Measurements from ENCODE around the gene MYNN. TPM values are rescaled to one million over a fixed set of nuclear protein-coding genes. Genes with fewer than 3 reads are reported as not detected.

Gene MYNN
- total RNA-seq, 1 experiment from 2014 or later, result 13.5 TPM

- Histone ChIP-seq H3K9me3 (ENCODE audit: control insufficient read depth in 1 of 2, insufficient read depth in 1 of 2, low read depth in 1 of 2, low read length in 2 of 2) (no peaks in the 10 kb centered on the region), H3K4me1 (ENCODE audit: control insufficient read depth in 1 of 2, insufficient read depth in 2 of 2, low read length in 2 of 2) (peaks cover 0 to 9% of the 10 kb centered on the region in 2 experiments; a peak in 1 of 4 replicates), H4K20me1 (ENCODE audit: insufficient read depth) (no peaks in the 10 kb centered on the region), H3K27me3 (ENCODE audit: insufficient read depth, low read length) (0 out of 2 replicates have a peak, but pooled peaks cover 7% of the 10 kb centered on the region), H3K36me3 (ENCODE audit: control insufficient read depth in 1 of 2, insufficient read depth in 2 of 2, low read length in 2 of 2) (no peaks in the 10 kb centered on the region), H3K79me2 (ENCODE audit: insufficient read depth, low read length) (no peaks in the 10 kb centered on the region), H3K27ac (ENCODE audit: low read depth, low read length) (no peak overlapping the region), H3K9ac (ENCODE audit: low read length) (no peak overlapping the region), H2AFZ (ENCODE audit: low read depth, low read length, poor library complexity, severe bottlenecking) (no peak overlapping the region), H3K4me2 (ENCODE audit: low read length) (no peak overlapping the region), H3K4me3 (replicated peaks in 1 of 2; ENCODE audit: low read depth in 1 of 2, low read length in 2 of 2) (no peak overlapping the region), H3K9me2 (ENCODE audit: insufficient read depth) (no peaks in the 10 kb centered on the region)
- no peak for ATAC-seq
- DNase-seq (ENCODE audit: low read depth, low spot score), result no peak
- RAD21 ChIA-PET (ENCODE audit: low non-redundant PET in 1 of 2, low total read pairs in 2 of 2, uncharacterized antibody in 2 of 2, unreplicated experiment in 2 of 2), result no interaction called here
- intact Hi-C loops (cut with micrococcal nuclease), result no loop called here
- CTCF ChIA-PET, result no interaction called here
- POLR2A ChIA-PET, result no interaction called here
- BruUV-seq (replicated peaks), result no TSS peak
- TF ChIP-seq ZBTB33 (IDR thresholded peaks at IDR 0.05; ENCODE audit: extremely low read depth, insufficient replicate concordance, low read length) (no peak), ELF1 (IDR thresholded peaks at IDR 0.05; ENCODE audit: borderline replicate concordance, low read depth) (no peak), REST (IDR thresholded peaks at IDR 0.05; ENCODE audit: low read depth) (no peak), POLR2A (IDR thresholded peaks at IDR 0.05; ENCODE audit: borderline replicate concordance, extremely low read depth, insufficient read depth, insufficient read length) (no peak), RAD21 (IDR thresholded peaks at IDR 0.05; ENCODE audit: low read depth) (no peak), YY1 (IDR thresholded peaks at IDR 0.05; ENCODE audit: extremely low read depth, insufficient replicate concordance, low read depth, low read length) (no peak), SRF (IDR thresholded peaks at IDR 0.05; ENCODE audit: low read depth) (no peak), POLR2AphosphoS5 (IDR thresholded peaks at IDR 0.05; ENCODE audit: low read depth, low read length) (no peak), SP1 (IDR thresholded peaks at IDR 0.05; ENCODE audit: low read depth) (no peak), ATF3 (IDR thresholded peaks at IDR 0.05) (no peak), MAX (IDR thresholded peaks at IDR 0.05) (no peak), SIN3A (IDR thresholded peaks at IDR 0.05; ENCODE audit: low read depth) (no peak), CTCF (IDR thresholded peaks at IDR 0.05 in 2 of 3, conservative IDR thresholded peaks at IDR 0.05 in 1 of 3; ENCODE audit: borderline replicate concordance in 1 of 3, insufficient read depth in 1 of 3, low read depth in 2 of 3, low read length in 2 of 3) (no peak), CEBPB (IDR thresholded peaks at IDR 0.05; ENCODE audit: low read depth) (no peak)
These were observed 22.5 kb upstream of the MYNN start for GRCh38 chr3:169750665-169751064.
